SK-N-SH (cell line): Measurements from ENCODE around the gene AR. TPM values are rescaled to one million over a fixed set of nuclear protein-coding genes. Genes with fewer than 3 reads are reported as not detected.

Experiments used
- CTCF ChIA-PET: fragments of 300-600, 350-600 bp; formaldehyde crosslinking; extraction: SDS; loops from one replicate; lab custom pipeline; 2021; lab: Yijun Ruan, JAX
- POLR2A ChIA-PET: fragments of 350-600 bp; sonication (Branson Sonifier 250); formaldehyde crosslinking; extraction: SDS; loops from one replicate; lab custom pipeline; 2020; ENCODE audit warnings: antibody characterized with exemption, inconsistent platforms; lab: Yijun Ruan, JAX
- DNase-seq: peaks from one replicate; pipeline ENCODE4 v3.0.0; 2012
- H2AFZ ChIP-seq: fragments of 200-600 bp; sonication (generic); 2 replicates; pipeline ENCODE4 v1.8.1; 2016; ENCODE audit warnings: antibody characterized with exemption, mild to moderate bottlenecking, low read depth
- H3F3A ChIP-seq: fragments of 200-600 bp; sonication (generic); replicated peaks from 2 replicates; pipeline ENCODE3; 2016; ENCODE audit warnings: antibody characterized with exemption, mild to moderate bottlenecking; ENCODE audit not compliant: insufficient read depth
- H3K27ac ChIP-seq, 2 experiments: fragments of 200-500 bp in 1 of 2; fragments of 200-600 bp in 1 of 2; sonication (Bioruptor generic) in 1 of 2; sonication (generic), shearing (Covaris generic) in 1 of 2; 2 replicates each; pipeline versions ENCODE4 v1.5.1 to v1.6.1; 2014 to 2016; ENCODE audit warnings: low read depth in 2 of 2, inconsistent platforms in 1 of 2, low read length in 1 of 2, mild to moderate bottlenecking in 1 of 2, mixed read lengths in 1 of 2
- H3K27me3 ChIP-seq: fragments of 200-600 bp; sonication (generic), shearing (Covaris generic); 2 replicates; pipeline ENCODE4 v1.6.1; 2016; ENCODE audit warnings: mixed run types; ENCODE audit not compliant: insufficient read depth
- H3K36me3 ChIP-seq, 2 experiments: fragments of 200-500 bp in 1 of 2; fragments of 200-600 bp in 1 of 2; sonication (Bioruptor generic) in 1 of 2; sonication (generic) in 1 of 2; replicated peaks in 1 of 2; 2 replicates each; pipeline versions ENCODE3 to v1.5.1; 2014 to 2016; ENCODE audit warnings: low read length in 1 of 2, mild to moderate bottlenecking in 1 of 2; ENCODE audit not compliant: insufficient read depth in 2 of 2, control insufficient read depth in 1 of 2
- H3K4me1 ChIP-seq, 2 experiments: fragments of 200-500 bp in 1 of 2; fragments of 200-600 bp in 1 of 2; sonication (Bioruptor generic) in 1 of 2; sonication (generic), shearing (Covaris generic) in 1 of 2; 2 replicates each; pipeline versions ENCODE4 v1.5.1 to v1.6.1; 2014 to 2016; ENCODE audit warnings: low read depth in 1 of 2, low read length in 1 of 2, mixed run types in 1 of 2; ENCODE audit not compliant: insufficient read depth in 2 of 2, control insufficient read depth in 1 of 2
- H3K4me2 ChIP-seq: fragments of 200-600 bp; sonication (generic), shearing (Covaris generic); 2 replicates; pipeline ENCODE4 v1.6.1; 2017; ENCODE audit warnings: mixed run types
- H3K4me3 ChIP-seq, 2 experiments: fragments of 200-500 bp in 1 of 2; fragments of 200-600 bp in 1 of 2; sonication (Bioruptor generic) in 1 of 2; sonication (generic), shearing (Covaris generic) in 1 of 2; 2 replicates each; pipeline versions ENCODE4 v1.5.1 to v1.8.1; 2014 to 2016; ENCODE audit warnings: low read depth in 2 of 2, inconsistent platforms in 1 of 2, low read length in 1 of 2, mild to moderate bottlenecking in 1 of 2, mixed read lengths in 1 of 2, moderate library complexity in 1 of 2
- H3K79me2 ChIP-seq: fragments of 200-600 bp; sonication (generic); 2 replicates; pipeline ENCODE4 v1.8.1; 2017; ENCODE audit warnings: mild to moderate bottlenecking; ENCODE audit not compliant: insufficient read depth
- H3K9ac ChIP-seq: fragments of 200-600 bp; sonication (generic); 2 replicates; pipeline ENCODE4 v1.6.1; 2017; ENCODE audit warnings: mixed run types
- H3K9me2 ChIP-seq: fragments of 200-600 bp; sonication (generic); 2 replicates; pipeline ENCODE4 v1.6.1; 2017; ENCODE audit warnings: mixed run types
- H3K9me3 ChIP-seq: fragments of 200-600 bp; sonication (generic); 2 replicates; pipeline ENCODE4 v1.6.1; 2017; ENCODE audit warnings: mixed run types, mild to moderate bottlenecking, moderate library complexity
- H4K20me1 ChIP-seq: fragments of 200-600 bp; sonication (generic); 2 replicates; pipeline ENCODE4 v1.6.1; 2017; ENCODE audit warnings: mild to moderate bottlenecking, mixed run types; ENCODE audit not compliant: insufficient read depth
- CHD2 ChIP-seq: fragments of 150-350 bp; IDR thresholded peaks from 2 replicates; pipeline ENCODE4 v1.6.1; 2018; ENCODE audit warnings: low read length; ENCODE audit not compliant: partially characterized antibody
- CTCF ChIP-seq: fragments of 200-600 bp; sonication (generic); IDR thresholded peaks from 2 replicates; pipeline ENCODE4 v1.6.1; 2017; ENCODE audit warnings: antibody characterized with exemption, mild to moderate bottlenecking, moderate library complexity
- FOXJ3 ChIP-seq: sonication (generic); formaldehyde crosslinking; IDR thresholded peaks from 2 replicates; pipeline ENCODE4 v1.5.1; 2020; ENCODE audit warnings: mild to moderate bottlenecking, missing genetic modification reagents
- MXI1 ChIP-seq: IDR thresholded peaks from 2 replicates; pipeline ENCODE4 v1.6.1; 2012; ENCODE audit warnings: mild to moderate bottlenecking, low read depth, low read length, improper control_type of control experiment
- NFIC ChIP-seq: IDR thresholded peaks from 2 replicates; pipeline ENCODE4 v1.4.0; 2012; ENCODE audit warnings: borderline replicate concordance
- NRF1 ChIP-seq: IDR thresholded peaks from 2 replicates; pipeline ENCODE4 v1.6.1; 2012; ENCODE audit warnings: low read depth, mild to moderate bottlenecking, low read length
- POLR2AphosphoS5 ChIP-seq: IDR thresholded peaks from 2 replicates; pipeline ENCODE4 v1.6.1; 2012; ENCODE audit warnings: low read depth, low read length
- YY1 ChIP-seq: IDR thresholded peaks from 2 replicates; pipeline ENCODE4 v1.4.0; 2012; ENCODE audit warnings: low read depth, mild to moderate bottlenecking
- ZBTB33 ChIP-seq: IDR thresholded peaks from 2 replicates; pipeline ENCODE4 v1.4.0; 2012; ENCODE audit warnings: low read depth, borderline replicate concordance
- WGBS: methylation state at CpG from one replicate; pipeline ENCODE4 v1.1.6; 2017; ENCODE audit warnings: low lambda C conversion rate; 5-methylcytosine and 5-hydroxymethylcytosine counted together
- polyA plus RNA-seq, 3 experiments: library from polyadenylated mRNA; depleted of rRNA; stranded (reverse); fragments of >200 nt; gene quantifications; 2 replicates each; pipeline ENCODE4 v1.2.3, GENCODE V29; 2012

AR gene
- polyA plus RNA-seq, 1 of the 3 experiments (the other 2 are of a cell fraction): not detected

- WGBS: 2% methylated on average over 3 of the region's 3 CpGs
- TF ChIP-seq FOXJ3 (CRISPR knock-in tag) (no peak), NFIC (no peak), NRF1 (no peak), CTCF (no peak), CHD2 (no peak), ZBTB33 (no peak), MXI1 (no peak), POLR2AphosphoS5 (no peak), YY1 (no peak)
- no peaks in the 10 kb centered on the region for H3K79me2 ChIP-seq
- no peak for DNase-seq
- ChIA-PET POLR2A (no interaction called here), CTCF (no interaction called here)
- H3K9me3 ChIP-seq: no peaks in the 10 kb centered on the region
- no peaks in the 10 kb centered on the region for H3K9me2 ChIP-seq
- no peak overlapping the region for H3K4me2 ChIP-seq
- no peaks in the 10 kb centered on the region for H3F3A ChIP-seq
- H2AFZ ChIP-seq: no peak overlapping the region
- no peaks in the 10 kb centered on the region for H3K4me1 ChIP-seq
- no peak overlapping the region for H3K4me3 ChIP-seq
- H3K9ac ChIP-seq: no peak overlapping the region
- no peaks in the 10 kb centered on the region for H3K27me3 ChIP-seq
- H4K20me1 ChIP-seq: no peaks in the 10 kb centered on the region
- no peaks in the 10 kb centered on the region for H3K36me3 ChIP-seq
- H3K27ac ChIP-seq: no peak overlapping the region
These were observed 156.8 kb downstream of the AR start for GRCh38 chrX:67700602-67701001.

GRCh38 chrX:67714004-67714403 lies 170.2 kb downstream of the AR start:
- no peaks in the 10 kb centered on the region for H3K27me3 ChIP-seq
- H3K9me2 ChIP-seq: no peaks in the 10 kb centered on the region
- no peak overlapping the region for H3K4me3 ChIP-seq
- H2AFZ ChIP-seq: no peak overlapping the region
- H3K4me2 ChIP-seq: no peak overlapping the region
- TF ChIP-seq CHD2: no peak
- CTCF ChIA-PET: no interaction called here
- H3K27ac ChIP-seq: no peak overlapping the region
- H3F3A ChIP-seq: no peaks in the 10 kb centered on the region
- H3K9me3 ChIP-seq: no peaks in the 10 kb centered on the region
- no peaks in the 10 kb centered on the region for H3K79me2 ChIP-seq
- H3K9ac ChIP-seq: no peak overlapping the region
- no peaks in the 10 kb centered on the region for H3K4me1 ChIP-seq
- H4K20me1 ChIP-seq: no peaks in the 10 kb centered on the region
- 0% methylated on average over 1 of the region's 1 CpG for WGBS
- POLR2A ChIA-PET: no interaction called here
- H3K36me3 ChIP-seq: no peaks in the 10 kb centered on the region
- DNase-seq: no peak
